Gastroesophageal sphincter (tissue), 3 donors: ENCODE data around the gene VOPP1.

Source experiments
- CTCF ChIP-seq, 4 experiments: fragments of 200-600 bp in 2 of 4; fragments of 450-650 bp in 2 of 4; sonication (generic) in 1 of 4; IDR thresholded peaks; one replicate each; pipeline ENCODE4 v1.5.1; 2017 to 2019; ENCODE audit warnings: antibody characterized with exemption in 4 of 4, mild to moderate bottlenecking in 2 of 4, moderate library complexity in 2 of 4
- POLR2AphosphoS5 ChIP-seq: sonication (generic); formaldehyde crosslinking; IDR thresholded peaks from one replicate; pipeline ENCODE4 v1.6.1; 2017; ENCODE audit warnings: antibody characterized with exemption

- no peak for TF ChIP-seq CTCF (IDR thresholded peaks at IDR 0.05)
- TF ChIP-seq POLR2AphosphoS5: no peak
Measured at GRCh38 chr7:55521917-55522902, 50.1 kb downstream of the VOPP1 start.
